GM18951 (cell line): ENCODE data around the gene SETD3.

Experiments
- POLR2A ChIP-seq: IDR thresholded peaks from 4 replicates; pipeline ENCODE4 v1.6.1; 2011; ENCODE audit warnings: mild to moderate bottlenecking; ENCODE audit not compliant: insufficient read length, insufficient read depth; ENCODE audit errors: extremely low read depth
- in situ Hi-C: fragments of 300-500 bp; cut with MboI; formaldehyde crosslinking; loops from one replicate; pipeline ENCODE4 v1.12.0; 2022; ENCODE audit warnings: low sequenced_read_pairs, mixed read lengths, inconsistent platforms; ENCODE audit not compliant: unreplicated experiment

The SETD3 gene

GRCh38 chr14:99450266-99450665, 30.4 kb downstream of the SETD3 start:
- in situ Hi-C loops: no loop called here

GRCh38 chr14:99447739-99448138, 32.9 kb downstream of the SETD3 start:
- in situ Hi-C loops: no loop called here
- TF ChIP-seq POLR2A: no peak

More at GRCh38 chr14:99450266-99450665, 30.4 kb downstream of the SETD3 start:
- TF ChIP-seq POLR2A: no peak

GRCh38 chr14:99445931-99446330, 34.7 kb downstream of the SETD3 start:
- in situ Hi-C loops: no loop called here
- TF ChIP-seq POLR2A: no peak

- no peak for TF ChIP-seq POLR2A
- in situ Hi-C loops: no loop called here
Measured at GRCh38 chr14:99441918-99442317, 38.7 kb downstream of the SETD3 start.

GRCh38 chr14:99441157-99441870, 39.3 kb downstream of the SETD3 start:
- no peak for TF ChIP-seq POLR2A
- in situ Hi-C loops: no loop called here

- no peak for TF ChIP-seq POLR2A
- in situ Hi-C loops: no loop called here
Measured at GRCh38 chr14:99440278-99440677, 40.4 kb downstream of the SETD3 start.

GRCh38 chr14:99437706-99438105, 43.0 kb downstream of the SETD3 start:
- no peak for TF ChIP-seq POLR2A
- in situ Hi-C loops: no loop called here

- no peak for TF ChIP-seq POLR2A
- in situ Hi-C loops: no loop called here
Measured at GRCh38 chr14:99436247-99437180, 44.1 kb downstream of the SETD3 start.

GRCh38 chr14:99435327-99435726, 45.3 kb downstream of the SETD3 start:
- TF ChIP-seq POLR2A: no peak
- in situ Hi-C loops: no loop called here

GRCh38 chr14:99432485-99432884, 48.2 kb downstream of the SETD3 start:
- TF ChIP-seq POLR2A: no peak
- in situ Hi-C loops: no loop called here

- in situ Hi-C loops: no loop called here
- TF ChIP-seq POLR2A: no peak
Measured at GRCh38 chr14:99431986-99432385, 48.7 kb downstream of the SETD3 start.

GRCh38 chr14:99430491-99430890, 50.2 kb downstream of the SETD3 start:
- in situ Hi-C loops: no loop called here

GRCh38 chr14:99427632-99428300, 52.9 kb downstream of the SETD3 start:
- in situ Hi-C loops: no loop called here
- TF ChIP-seq POLR2A: no peak

More at GRCh38 chr14:99430491-99430890, 50.2 kb downstream of the SETD3 start:
- no peak for TF ChIP-seq POLR2A
